Ishikawa (cell line): Measurements from ENCODE around the gene STEAP3.

ENCODE experiments used
- CREB1 ChIP-seq: IDR thresholded peaks from 2 replicates; pipeline ENCODE4 v1.6.1; 2012; ENCODE audit warnings: low read depth
- EP300 ChIP-seq: IDR thresholded peaks from 2 replicates; pipeline ENCODE4 v1.6.1; 2012; ENCODE audit warnings: borderline replicate concordance
- MAX ChIP-seq: IDR thresholded peaks from 2 replicates; pipeline ENCODE4 v1.6.1; 2012
- RAD21 ChIP-seq: IDR thresholded peaks from 2 replicates; pipeline ENCODE4 v1.6.1; 2012; ENCODE audit warnings: low read depth
- TAF1 ChIP-seq: IDR thresholded peaks from 2 replicates; pipeline ENCODE4 v1.6.1; 2012; ENCODE audit warnings: low read depth, mild to moderate bottlenecking
- TCF12 ChIP-seq: IDR thresholded peaks from 2 replicates; pipeline ENCODE4 v1.6.1; 2012; ENCODE audit warnings: low read depth
- TEAD4 ChIP-seq: IDR thresholded peaks from 2 replicates; pipeline ENCODE4 v1.6.1; 2012
- YY1 ChIP-seq: IDR thresholded peaks from 2 replicates; pipeline ENCODE4 v1.6.1; 2012; ENCODE audit warnings: low read depth
- ZBTB7A ChIP-seq: IDR thresholded peaks from 2 replicates; pipeline ENCODE4 v1.6.1; 2012; ENCODE audit warnings: low read depth

GRCh38 chr2:119295688-119296375, 72.2 kb downstream of the STEAP3 start:
- TF ChIP-seq EP300 = no peak
- no peak for TF ChIP-seq MAX
- no peak for TF ChIP-seq TAF1
- TF ChIP-seq TEAD4 = no peak
- no peak for TF ChIP-seq RAD21
- TF ChIP-seq ZBTB7A = no peak
- no peak for TF ChIP-seq TCF12
- no peak for TF ChIP-seq YY1
- TF ChIP-seq CREB1 = no peak
